ENCODE data around the gene DIAPH3. TPM values are rescaled to one million over a fixed set of nuclear protein-coding genes. Genes with fewer than 3 reads are reported as not detected.
A peak's percentile ranks its signal among the peaks of the same experiment; 100 is the strongest.
"Not testable (repeated sequence)": the region's sequence is repeated elsewhere in the genome, so short reads cannot be mapped to it uniquely, and the experiment has no call there.

The DIAPH3 gene
- total and polyA plus RNA-seq, 4 donors: 4.0 to 7.5 (median 5.6) TPM

DNA sequence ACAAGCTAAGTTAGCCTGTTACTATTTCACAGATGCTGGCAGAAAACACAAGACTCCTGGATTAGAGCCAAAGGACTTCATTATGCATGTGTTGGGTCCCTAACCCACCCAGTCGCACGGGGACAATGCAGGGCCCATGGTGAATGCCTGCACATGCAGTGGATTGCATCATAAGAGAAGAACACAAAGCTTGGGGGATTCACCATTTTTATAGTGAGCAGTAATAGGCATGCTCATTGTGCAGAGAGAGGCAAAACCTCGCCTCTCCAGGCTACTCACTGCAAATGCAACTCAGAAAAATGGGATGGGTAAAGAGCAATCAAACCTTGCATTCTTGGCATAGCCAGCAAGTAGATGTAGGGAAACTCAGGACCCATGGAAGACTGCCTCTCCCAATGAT is 115.8 kb downstream of the DIAPH3 start:
- H3K27me3 ChIP-seq (ENCODE audit: control insufficient read depth, insufficient read depth, low read length): no peaks in the 10 kb centered on the region
- no peak overlapping the region for H3K27ac ChIP-seq (ENCODE audit: low read depth, low read length)
- H3K9me3 ChIP-seq (ENCODE audit: control insufficient read depth, insufficient read depth, low read length): no peaks in the 10 kb centered on the region
- WGBS (ENCODE audit: insufficient coverage): 18% methylated on average over 2 of the region's 3 CpGs
- peak in 3 of 6 donors; percentile 1 to 49 (median 40) for DNase-seq (ENCODE audit: low read depth in 4 of 6, low spot score in 6 of 6)
- no peak overlapping the region for H3K4me3 ChIP-seq (ENCODE audit: low read depth, low read length)
- no peaks in the 10 kb centered on the region for H3K4me1 ChIP-seq (ENCODE audit: control insufficient read depth, insufficient read depth, low read length)
- H3K36me3 ChIP-seq (ENCODE audit: control insufficient read depth, insufficient read depth, low read length): no peaks in the 10 kb centered on the region

DNA sequence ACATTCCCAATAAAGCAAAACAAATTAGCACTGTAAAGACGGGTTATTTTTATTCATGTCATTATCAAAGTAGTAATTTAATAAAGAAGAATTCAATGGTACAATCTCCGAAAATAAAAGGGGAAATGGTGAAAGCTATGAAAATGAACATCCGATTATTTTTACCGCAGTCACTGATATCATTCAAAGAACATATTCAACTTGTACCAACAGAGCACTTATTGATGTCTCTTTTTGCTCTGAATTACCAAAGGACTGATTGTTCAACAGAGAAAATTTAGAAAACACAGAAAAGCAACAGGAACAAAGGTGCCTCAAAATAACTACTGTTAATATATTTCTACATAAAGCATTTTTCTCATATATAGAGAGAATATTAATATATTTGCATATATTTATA is 119.4 kb downstream of the DIAPH3 start:
- H3K27ac ChIP-seq (ENCODE audit: low read depth, low read length): no peak overlapping the region
- H3K4me3 ChIP-seq (ENCODE audit: low read depth, low read length): no peak overlapping the region
- no peaks in the 10 kb centered on the region for H3K4me1 ChIP-seq (ENCODE audit: control insufficient read depth, insufficient read depth, low read length)
- no peaks in the 10 kb centered on the region for H3K27me3 ChIP-seq (ENCODE audit: control insufficient read depth, insufficient read depth, low read length)
- no CpG with 5 or more reads among the region's 4 CpGs for WGBS (ENCODE audit: insufficient coverage)
- no peaks in the 10 kb centered on the region for H3K36me3 ChIP-seq (ENCODE audit: control insufficient read depth, insufficient read depth, low read length)
- DNase-seq (ENCODE audit: low read depth in 4 of 6, low spot score in 6 of 6): no peak
- H3K9me3 ChIP-seq (ENCODE audit: control insufficient read depth, insufficient read depth, low read length): no peaks in the 10 kb centered on the region

DNA sequence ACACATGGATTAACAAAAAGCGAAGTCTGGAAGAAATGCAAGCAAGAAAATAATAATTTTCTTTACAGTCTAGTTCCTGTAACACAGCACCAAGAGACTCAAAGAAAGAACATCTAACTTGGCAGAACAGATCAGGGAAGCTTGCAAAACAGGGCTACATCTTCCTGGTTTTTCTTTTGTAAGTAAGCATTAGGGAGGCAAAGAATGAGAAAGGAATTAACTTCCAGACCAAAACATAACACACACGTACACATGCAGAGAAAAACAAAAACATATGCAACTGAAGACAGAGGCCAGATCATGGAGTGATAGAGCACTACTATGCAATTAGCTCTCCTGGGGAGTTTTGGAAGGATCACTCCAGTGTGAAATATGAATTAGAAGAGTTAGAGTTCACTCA is 120.5 kb downstream of the DIAPH3 start:
- no CpG with 5 or more reads among the region's 2 CpGs for WGBS (ENCODE audit: insufficient coverage)
- no peaks in the 10 kb centered on the region for H3K4me1 ChIP-seq (ENCODE audit: control insufficient read depth, insufficient read depth, low read length)
- peak in 1 of 6 donors; percentile 9 for DNase-seq (ENCODE audit: low read depth in 4 of 6, low spot score in 6 of 6)
- no peaks in the 10 kb centered on the region for H3K36me3 ChIP-seq (ENCODE audit: control insufficient read depth, insufficient read depth, low read length)
- H3K27me3 ChIP-seq (ENCODE audit: control insufficient read depth, insufficient read depth, low read length): no peaks in the 10 kb centered on the region
- H3K4me3 ChIP-seq (ENCODE audit: low read depth, low read length): no peak overlapping the region
- H3K9me3 ChIP-seq (ENCODE audit: control insufficient read depth, insufficient read depth, low read length): no peaks in the 10 kb centered on the region
- no peak overlapping the region for H3K27ac ChIP-seq (ENCODE audit: low read depth, low read length)

GRCh38 chr13:60040668-60041067 is 123.1 kb downstream of the DIAPH3 start:
- H3K9me3 ChIP-seq (ENCODE audit: control insufficient read depth, insufficient read depth, low read length); H3K4me1 ChIP-seq (ENCODE audit: control insufficient read depth, insufficient read depth, low read length); H3K36me3 ChIP-seq (ENCODE audit: control insufficient read depth, insufficient read depth, low read length); H3K27ac ChIP-seq (ENCODE audit: low read depth, low read length); H3K4me3 ChIP-seq (ENCODE audit: low read depth, low read length); DNase-seq (ENCODE audit: low read depth in 4 of 6, low spot score in 6 of 6); H3K27me3 ChIP-seq (ENCODE audit: control insufficient read depth, insufficient read depth, low read length): not testable (repeated sequence)
- 87% methylated on average over 8 of the region's 10 CpGs for WGBS (ENCODE audit: insufficient coverage)

DNA sequence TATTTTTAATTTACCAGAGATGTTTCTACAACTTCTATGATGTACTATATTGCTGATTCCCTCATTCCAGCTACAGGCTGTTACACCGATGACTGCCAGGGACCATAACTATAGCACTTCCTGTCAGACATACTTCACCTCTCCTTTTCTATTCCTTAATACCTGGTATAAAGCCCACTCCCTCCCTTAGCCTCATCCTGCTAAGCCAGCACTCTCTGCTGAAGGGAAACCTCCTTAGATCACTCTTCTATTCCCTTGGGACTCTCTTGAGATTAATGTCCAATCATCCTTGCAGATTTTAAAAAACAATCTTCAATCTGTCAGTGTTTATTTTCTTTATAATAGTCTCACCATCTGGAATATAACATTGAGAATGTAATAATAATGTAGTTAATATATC is 127.9 kb downstream of the DIAPH3 start:
- Histone ChIP-seq H3K4me3 (ENCODE audit: low read depth, low read length) (no peak overlapping the region), H3K4me1 (ENCODE audit: control insufficient read depth, insufficient read depth, low read length) (no peaks in the 10 kb centered on the region), H3K27ac (ENCODE audit: low read depth, low read length) (no peak overlapping the region), H3K27me3 (ENCODE audit: control insufficient read depth, insufficient read depth, low read length) (no peaks in the 10 kb centered on the region), H3K36me3 (ENCODE audit: control insufficient read depth, insufficient read depth, low read length) (no peaks in the 10 kb centered on the region), H3K9me3 (ENCODE audit: control insufficient read depth, insufficient read depth, low read length) (no peaks in the 10 kb centered on the region)
- 86% methylated on average over 1 of the region's 1 CpG for WGBS (ENCODE audit: insufficient coverage)
- no peak for DNase-seq (ENCODE audit: low read depth in 4 of 6, low spot score in 6 of 6)

- Histone ChIP-seq H3K9me3 (ENCODE audit: control insufficient read depth, insufficient read depth, low read length) (no peaks in the 10 kb centered on the region), H3K4me1 (ENCODE audit: control insufficient read depth, insufficient read depth, low read length) (no peaks in the 10 kb centered on the region), H3K27me3 (ENCODE audit: control insufficient read depth, insufficient read depth, low read length) (no peaks in the 10 kb centered on the region), H3K4me3 (ENCODE audit: low read depth, low read length) (no peak overlapping the region), H3K36me3 (ENCODE audit: control insufficient read depth, insufficient read depth, low read length) (no peaks in the 10 kb centered on the region), H3K27ac (ENCODE audit: low read depth, low read length) (no peak overlapping the region)
- DNase-seq (ENCODE audit: low read depth in 4 of 6, low spot score in 6 of 6): no peak
- 88% methylated on average over 1 of the region's 1 CpG for WGBS (ENCODE audit: insufficient coverage)
Measured at GRCh38 chr13:60032851-60033250, 130.9 kb downstream of the DIAPH3 start.

DNA sequence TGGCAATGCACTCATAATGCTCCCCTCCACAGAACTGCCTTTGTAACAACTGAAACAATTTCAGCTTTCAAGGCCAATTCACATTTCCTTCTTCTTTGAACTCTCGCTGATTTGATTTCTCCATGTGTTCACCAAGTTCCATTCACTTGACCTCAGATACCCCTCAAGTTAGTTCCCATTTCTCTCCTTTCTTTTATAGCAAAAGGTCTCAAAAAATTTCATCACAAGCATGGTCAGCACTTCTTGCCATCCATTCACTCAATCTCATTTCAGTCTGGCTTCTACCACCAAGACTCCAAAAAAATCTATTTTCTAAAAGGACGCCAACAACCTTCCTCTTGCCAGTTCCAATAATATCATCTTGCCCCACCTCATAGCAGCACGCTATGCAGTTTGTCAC is 135.7 kb downstream of the DIAPH3 start:
- 86% methylated on average over 3 of the region's 3 CpGs for WGBS (ENCODE audit: insufficient coverage)
- Histone ChIP-seq H3K9me3 (ENCODE audit: control insufficient read depth, insufficient read depth, low read length) (no peaks in the 10 kb centered on the region), H3K4me3 (ENCODE audit: low read depth, low read length) (no peak overlapping the region), H3K36me3 (ENCODE audit: control insufficient read depth, insufficient read depth, low read length) (no peaks in the 10 kb centered on the region), H3K27ac (ENCODE audit: low read depth, low read length) (no peak overlapping the region), H3K4me1 (ENCODE audit: control insufficient read depth, insufficient read depth, low read length) (no peaks in the 10 kb centered on the region), H3K27me3 (ENCODE audit: control insufficient read depth, insufficient read depth, low read length) (no peaks in the 10 kb centered on the region)
- DNase-seq (ENCODE audit: low read depth in 4 of 6, low spot score in 6 of 6): no peak

DNA sequence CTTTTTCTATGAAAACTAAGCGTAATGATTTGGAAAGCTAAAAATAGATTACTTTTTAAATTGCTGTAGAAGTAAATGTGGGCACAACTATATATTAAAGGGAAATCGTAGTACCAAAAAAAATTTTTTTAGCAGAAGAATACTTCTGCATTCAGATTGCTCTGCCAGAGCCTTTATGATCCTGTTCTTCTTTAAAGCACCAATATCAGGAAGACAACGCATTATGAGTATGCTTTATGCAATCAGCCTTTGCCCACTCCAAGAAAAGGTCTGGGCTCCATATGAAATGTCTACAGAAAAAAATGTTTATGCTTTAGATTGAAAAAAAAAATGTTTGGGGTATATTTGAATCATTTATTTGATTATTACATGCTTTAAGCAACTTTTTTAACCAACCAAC is 137.4 kb downstream of the DIAPH3 start:
- no peaks in the 10 kb centered on the region for H3K36me3 ChIP-seq (ENCODE audit: control insufficient read depth, insufficient read depth, low read length)
- no peaks in the 10 kb centered on the region for H3K27me3 ChIP-seq (ENCODE audit: control insufficient read depth, insufficient read depth, low read length)
- H3K27ac ChIP-seq (ENCODE audit: low read depth, low read length): no peak overlapping the region
- no CpG with 5 or more reads among the region's 3 CpGs for WGBS (ENCODE audit: insufficient coverage)
- H3K4me3 ChIP-seq (ENCODE audit: low read depth, low read length): no peak overlapping the region
- no peak for DNase-seq (ENCODE audit: low read depth in 4 of 6, low spot score in 6 of 6)
- H3K9me3 ChIP-seq (ENCODE audit: control insufficient read depth, insufficient read depth, low read length): no peaks in the 10 kb centered on the region
- H3K4me1 ChIP-seq (ENCODE audit: control insufficient read depth, insufficient read depth, low read length): no peaks in the 10 kb centered on the region

DNA sequence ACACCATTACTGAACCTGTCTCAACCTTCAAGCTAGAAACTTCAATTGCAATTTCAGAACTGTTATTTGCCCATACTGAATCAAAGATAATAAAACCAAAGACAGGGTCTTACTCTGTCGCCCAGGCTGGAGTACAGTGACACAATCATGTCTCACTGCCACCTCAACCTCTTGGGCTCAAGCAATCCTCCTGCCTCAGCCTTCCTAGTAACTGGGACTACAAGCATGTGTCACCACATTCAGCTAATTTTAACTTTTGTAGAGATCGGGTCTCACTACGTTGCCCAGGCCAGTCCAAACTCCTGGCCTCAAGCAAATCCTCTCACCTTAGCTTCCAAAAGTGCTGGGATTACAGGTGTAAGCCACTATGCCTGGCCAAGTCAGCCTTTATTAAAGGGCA is 143.4 kb downstream of the DIAPH3 start:
- no peaks in the 10 kb centered on the region for H3K36me3 ChIP-seq (ENCODE audit: control insufficient read depth, insufficient read depth, low read length)
- DNase-seq (ENCODE audit: low read depth in 4 of 6, low spot score in 6 of 6): no peak
- no peaks in the 10 kb centered on the region for H3K9me3 ChIP-seq (ENCODE audit: control insufficient read depth, insufficient read depth, low read length)
- no peaks in the 10 kb centered on the region for H3K27me3 ChIP-seq (ENCODE audit: control insufficient read depth, insufficient read depth, low read length)
- H3K4me3 ChIP-seq (ENCODE audit: low read depth, low read length): no peak overlapping the region
- 86% methylated on average over 3 of the region's 3 CpGs for WGBS (ENCODE audit: insufficient coverage)
- no peak overlapping the region for H3K27ac ChIP-seq (ENCODE audit: low read depth, low read length)
- no peaks in the 10 kb centered on the region for H3K4me1 ChIP-seq (ENCODE audit: control insufficient read depth, insufficient read depth, low read length)

- Histone ChIP-seq H3K9me3 (ENCODE audit: control insufficient read depth, insufficient read depth, low read length) (no peaks in the 10 kb centered on the region), H3K36me3 (ENCODE audit: control insufficient read depth, insufficient read depth, low read length) (no peaks in the 10 kb centered on the region), H3K27me3 (ENCODE audit: control insufficient read depth, insufficient read depth, low read length) (no peaks in the 10 kb centered on the region), H3K4me3 (ENCODE audit: low read depth, low read length) (no peak overlapping the region), H3K4me1 (ENCODE audit: control insufficient read depth, insufficient read depth, low read length) (no peaks in the 10 kb centered on the region), H3K27ac (ENCODE audit: low read depth, low read length) (no peak overlapping the region)
- no peak for DNase-seq (ENCODE audit: low read depth in 4 of 6, low spot score in 6 of 6)
- no CpG with 5 or more reads among the region's 6 CpGs for WGBS (ENCODE audit: insufficient coverage)
Measured at GRCh38 chr13:60019119-60019993, 144.4 kb downstream of the DIAPH3 start.
